Loucy (cell line): ENCODE results near the gene FLT1.
A peak's percentile ranks its signal among the peaks of the same experiment; 100 is the strongest.

Experiments used
- H2AFZ ChIP-seq: fragments of 200-600 bp; sonication (generic); 2 replicates; pipeline ENCODE4 v1.6.0; 2016; ENCODE audit warnings: antibody characterized with exemption, mild to moderate bottlenecking, low read length, moderate library complexity
- H3F3A ChIP-seq: fragments of 200-600 bp; 2 replicates; pipeline ENCODE4 v1.6.0; 2016; ENCODE audit warnings: antibody characterized with exemption, low read depth, mild to moderate bottlenecking
- H3K27me3 ChIP-seq: fragments of 200-600 bp; sonication (generic); 2 replicates; pipeline ENCODE4 v1.6.1; 2014; ENCODE audit warnings: low read length, mild to moderate bottlenecking; ENCODE audit not compliant: insufficient read depth, poor library complexity, severe bottlenecking
- H3K36me3 ChIP-seq: fragments of 200-600 bp; sonication (generic); 2 replicates; pipeline ENCODE4 v1.6.1; 2016; ENCODE audit warnings: low read length; ENCODE audit not compliant: insufficient read depth
- H3K4me1 ChIP-seq: fragments of 200-600 bp; sonication (generic); 2 replicates; pipeline ENCODE4 v1.5.1; 2014; ENCODE audit warnings: low read length, mild to moderate bottlenecking; ENCODE audit not compliant: insufficient read depth, poor library complexity, severe bottlenecking
- H3K4me2 ChIP-seq: fragments of 200-600 bp; sonication (generic); 2 replicates; pipeline ENCODE4 v1.6.0; 2014; ENCODE audit warnings: antibody characterized with exemption, low read length, low read depth, mild to moderate bottlenecking; ENCODE audit not compliant: poor library complexity, severe bottlenecking
- H3K4me3 ChIP-seq: fragments of 200-600 bp; sonication (generic); 2 replicates; pipeline ENCODE4 v1.5.1; 2014; ENCODE audit warnings: low read length, mild to moderate bottlenecking, mixed read lengths; ENCODE audit not compliant: poor library complexity, severe bottlenecking
- H3K79me2 ChIP-seq: fragments of 200-600 bp; sonication (generic); 2 replicates; pipeline ENCODE4 v1.6.1; 2014; ENCODE audit warnings: low read length; ENCODE audit not compliant: insufficient read depth
- H3K9ac ChIP-seq: fragments of 200-600 bp; sonication (generic); 2 replicates; pipeline ENCODE4 v1.6.0; 2014; ENCODE audit warnings: mild to moderate bottlenecking, low read depth, low read length, moderate library complexity; ENCODE audit not compliant: poor library complexity, severe bottlenecking
- H3K9me2 ChIP-seq: fragments of 200-600 bp; sonication (generic); replicated peaks from 2 replicates; pipeline ENCODE4 v1.6.1; 2016; ENCODE audit warnings: low read depth, low read length, mixed read lengths
- H3K9me3 ChIP-seq: fragments of 200-600 bp; sonication (generic); 2 replicates; pipeline ENCODE4 v1.6.1; 2014; ENCODE audit warnings: mild to moderate bottlenecking, antibody characterized with exemption, low read length, low read depth; ENCODE audit not compliant: insufficient read depth
- H4K20me1 ChIP-seq: fragments of 200-600 bp; sonication (generic); 2 replicates; pipeline ENCODE4 v1.6.0; 2014; ENCODE audit warnings: antibody characterized with exemption, low read length, mild to moderate bottlenecking; ENCODE audit not compliant: insufficient read depth, poor library complexity, severe bottlenecking
- EZH2phosphoT487 ChIP-seq: fragments of 200-600 bp; IDR thresholded peaks from 2 replicates; pipeline ENCODE4 v1.6.1; 2018; ENCODE audit warnings: antibody characterized with exemption, mild to moderate bottlenecking, moderate library complexity, borderline replicate concordance
- TF ChIP-seq, protein P1 (sequence below): fragments of 200-600 bp; sonication (generic); conservative IDR thresholded peaks from 2 replicates; pipeline ENCODE4 v1.5.1; 2014; ENCODE audit warnings: mild to moderate bottlenecking, antibody characterized with exemption, low read length

FLT1 gene

DNA sequence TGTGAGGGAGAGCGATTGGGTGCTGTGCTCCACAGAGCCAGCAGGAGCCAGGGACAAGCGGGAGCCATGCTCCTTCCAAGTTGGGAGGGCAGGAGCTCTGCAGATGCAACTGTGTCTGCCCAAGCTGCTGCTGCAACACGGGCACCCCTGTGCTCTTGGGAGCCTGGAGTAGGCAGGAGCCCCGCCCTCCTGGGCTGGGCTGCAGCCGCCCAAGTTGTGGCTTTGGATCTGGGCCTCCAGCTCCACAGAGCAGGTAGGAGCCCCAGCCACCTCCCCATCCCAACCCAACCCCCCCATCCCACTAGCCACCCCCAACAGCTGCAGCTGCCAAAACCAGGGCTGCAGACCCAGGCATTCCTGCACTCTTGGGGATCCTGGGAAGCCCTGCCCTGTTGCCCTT lies 39.9 kb upstream of the FLT1 start:
- Histone ChIP-seq H3K4me3 (no peak overlapping the region), H3K9me3 (peaks cover 6% of the 10 kb centered on the region; the same call in 1 of the 2 replicates), H3F3A (no peaks in the 10 kb centered on the region), H3K9me2 (no peaks in the 10 kb centered on the region), H3K4me1 (no peaks in the 10 kb centered on the region), H3K4me2 (no peak overlapping the region), H2AFZ (no peak overlapping the region), H3K27me3 (no peaks in the 10 kb centered on the region), H3K79me2 (no peaks in the 10 kb centered on the region), H3K36me3 (no peaks in the 10 kb centered on the region), H3K9ac (no peak overlapping the region), H4K20me1 (no peaks in the 10 kb centered on the region)
- TF ChIP-seq, protein P1, sequence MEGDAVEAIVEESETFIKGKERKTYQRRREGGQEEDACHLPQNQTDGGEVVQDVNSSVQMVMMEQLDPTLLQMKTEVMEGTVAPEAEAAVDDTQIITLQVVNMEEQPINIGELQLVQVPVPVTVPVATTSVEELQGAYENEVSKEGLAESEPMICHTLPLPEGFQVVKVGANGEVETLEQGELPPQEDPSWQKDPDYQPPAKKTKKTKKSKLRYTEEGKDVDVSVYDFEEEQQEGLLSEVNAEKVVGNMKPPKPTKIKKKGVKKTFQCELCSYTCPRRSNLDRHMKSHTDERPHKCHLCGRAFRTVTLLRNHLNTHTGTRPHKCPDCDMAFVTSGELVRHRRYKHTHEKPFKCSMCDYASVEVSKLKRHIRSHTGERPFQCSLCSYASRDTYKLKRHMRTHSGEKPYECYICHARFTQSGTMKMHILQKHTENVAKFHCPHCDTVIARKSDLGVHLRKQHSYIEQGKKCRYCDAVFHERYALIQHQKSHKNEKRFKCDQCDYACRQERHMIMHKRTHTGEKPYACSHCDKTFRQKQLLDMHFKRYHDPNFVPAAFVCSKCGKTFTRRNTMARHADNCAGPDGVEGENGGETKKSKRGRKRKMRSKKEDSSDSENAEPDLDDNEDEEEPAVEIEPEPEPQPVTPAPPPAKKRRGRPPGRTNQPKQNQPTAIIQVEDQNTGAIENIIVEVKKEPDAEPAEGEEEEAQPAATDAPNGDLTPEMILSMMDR = no peak
- TF ChIP-seq EZH2phosphoT487 = no peak

DNA sequence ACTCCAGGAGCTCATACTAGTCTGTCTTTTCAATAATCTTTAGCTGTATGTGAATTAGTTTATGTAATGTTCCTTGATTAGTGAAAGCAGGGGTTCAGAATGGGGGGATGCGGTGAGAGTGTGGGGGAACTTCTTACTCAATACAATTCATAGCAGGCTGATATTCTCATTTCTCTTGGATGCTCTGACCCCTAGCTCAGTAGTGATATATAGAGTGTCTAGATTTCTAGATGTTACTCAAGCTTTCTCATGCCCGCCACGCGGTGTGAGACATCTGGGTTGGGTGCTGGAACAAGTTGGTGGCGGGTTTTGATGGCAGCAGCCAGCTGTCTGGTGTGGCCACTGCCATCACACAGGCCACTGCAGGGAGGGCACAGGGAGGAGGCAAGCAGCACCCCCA lies 39.3 kb upstream of the FLT1 start:
- H2AFZ ChIP-seq = no peak overlapping the region
- no peak overlapping the region for H3K4me2 ChIP-seq
- no peaks in the 10 kb centered on the region for H3K79me2 ChIP-seq
- no peaks in the 10 kb centered on the region for H3K9me2 ChIP-seq
- H3K9me3 ChIP-seq = peaks cover 6% of the 10 kb centered on the region; the same call in 1 of the 2 replicates
- peaks cover 1% of the 10 kb centered on the region for H3K4me1 ChIP-seq
- no peaks in the 10 kb centered on the region for H3K27me3 ChIP-seq
- TF ChIP-seq EZH2phosphoT487 = no peak
- TF ChIP-seq, protein P1 = no peak
- H3K36me3 ChIP-seq = no peaks in the 10 kb centered on the region
- H3K9ac ChIP-seq = no peak overlapping the region
- no peaks in the 10 kb centered on the region for H4K20me1 ChIP-seq
- H3F3A ChIP-seq = no peaks in the 10 kb centered on the region
- no peak overlapping the region for H3K4me3 ChIP-seq

DNA sequence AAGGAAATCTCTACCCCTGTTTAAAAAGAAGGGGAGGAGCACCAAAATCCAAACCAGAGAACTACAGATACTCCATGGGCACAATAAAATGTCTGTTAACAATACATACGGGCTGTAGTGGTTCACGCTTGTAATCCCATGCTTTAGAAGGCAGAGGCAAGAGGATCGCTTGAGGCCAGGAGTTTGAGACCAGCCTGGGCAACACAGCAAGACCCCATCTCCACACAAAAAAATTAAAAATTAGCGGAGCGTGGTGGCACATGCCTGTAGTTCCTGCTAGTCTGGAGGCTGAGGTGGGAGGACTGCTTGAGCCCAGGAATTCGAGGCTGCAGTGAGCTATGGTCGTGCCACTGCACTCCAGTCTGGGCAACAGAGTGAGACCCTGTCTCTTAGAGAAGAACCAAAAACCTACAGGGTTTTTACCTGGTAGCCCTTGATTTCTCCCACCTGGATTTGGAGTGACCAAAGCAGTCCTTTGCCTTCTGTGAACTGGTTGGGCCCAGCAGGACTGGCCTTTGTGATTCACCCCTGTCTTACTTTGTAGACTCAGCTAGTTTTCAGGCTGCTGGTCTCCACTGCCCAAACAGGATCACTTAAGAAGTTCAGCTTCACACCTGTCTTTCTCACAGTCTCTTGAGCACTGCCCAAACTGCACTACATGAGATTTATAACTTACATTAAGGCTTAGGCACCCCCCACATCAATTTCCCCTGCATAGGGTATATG lies 38.7 kb upstream of the FLT1 start:
- H3K9me3 ChIP-seq = peaks cover 6% of the 10 kb centered on the region; the same call in 1 of the 2 replicates
- H3K27me3 ChIP-seq = no peaks in the 10 kb centered on the region
- H3K4me2 ChIP-seq = peak overlapping the region; percentile 69
- H3K36me3 ChIP-seq = no peaks in the 10 kb centered on the region
- H3K9ac ChIP-seq = no peak overlapping the region
- H3K4me1 ChIP-seq = peaks cover 7% of the 10 kb centered on the region
- H3K9me2 ChIP-seq = no peaks in the 10 kb centered on the region
- no peaks in the 10 kb centered on the region for H3K79me2 ChIP-seq
- no peaks in the 10 kb centered on the region for H3F3A ChIP-seq
- no peaks in the 10 kb centered on the region for H4K20me1 ChIP-seq
- TF ChIP-seq, protein P1 = no peak
- no peak for TF ChIP-seq EZH2phosphoT487
- H2AFZ ChIP-seq = no peak overlapping the region
- H3K4me3 ChIP-seq = no peak overlapping the region
